Neural cell (in vitro differentiated cells): Measurements from ENCODE around the gene CXorf58.

ENCODE experiments used
- EP300 ChIP-seq: fragments of 450-650 bp; conservative IDR thresholded peaks from 2 replicates; pipeline ENCODE4 v1.6.1; 2014; ENCODE audit warnings: antibody characterized with exemption, mild to moderate bottlenecking, moderate library complexity; ENCODE audit not compliant: poor library complexity, severe bottlenecking
- EZH2 ChIP-seq: fragments of 200-600, 300-800 bp; shearing (Covaris generic), sonication (generic); IDR thresholded peaks from 2 replicates; pipeline ENCODE4 v1.6.1; 2014; ENCODE audit warnings: antibody characterized with exemption, low read length, borderline replicate concordance, mild to moderate bottlenecking; ENCODE audit not compliant: insufficient read depth, poor library complexity, severe bottlenecking
- TF ChIP-seq, protein P1 (sequence below): fragments of 450-650 bp; IDR thresholded peaks from 2 replicates; pipeline ENCODE4 v1.5.1; 2014; ENCODE audit warnings: antibody characterized with exemption, mild to moderate bottlenecking, moderate library complexity; ENCODE audit not compliant: poor library complexity, severe bottlenecking
- TF ChIP-seq, protein P2 (sequence below): IDR thresholded peaks from 2 replicates; pipeline ENCODE4 v1.6.1; 2012; ENCODE audit warnings: borderline replicate concordance

DNA sequence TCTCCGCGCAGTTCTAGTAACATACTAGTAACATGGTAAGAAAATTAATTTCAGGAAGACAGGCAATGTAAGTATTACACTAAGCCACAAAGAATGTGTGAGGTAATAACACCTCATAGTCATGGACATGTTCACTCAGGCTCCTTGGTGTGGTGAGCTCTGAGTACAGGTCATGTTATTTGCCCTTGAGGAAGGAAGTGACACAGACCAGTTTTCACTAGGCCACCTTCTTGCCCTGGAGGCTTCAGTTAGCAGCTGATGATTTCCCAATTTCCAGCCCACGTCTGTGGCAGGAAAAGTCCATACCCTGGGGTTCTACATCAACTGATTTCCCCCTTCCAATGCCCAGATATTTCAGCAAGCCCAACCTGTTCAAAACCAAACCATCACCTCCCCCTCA, 6.7 kb upstream of the CXorf58 start:
- TF ChIP-seq, protein P1, sequence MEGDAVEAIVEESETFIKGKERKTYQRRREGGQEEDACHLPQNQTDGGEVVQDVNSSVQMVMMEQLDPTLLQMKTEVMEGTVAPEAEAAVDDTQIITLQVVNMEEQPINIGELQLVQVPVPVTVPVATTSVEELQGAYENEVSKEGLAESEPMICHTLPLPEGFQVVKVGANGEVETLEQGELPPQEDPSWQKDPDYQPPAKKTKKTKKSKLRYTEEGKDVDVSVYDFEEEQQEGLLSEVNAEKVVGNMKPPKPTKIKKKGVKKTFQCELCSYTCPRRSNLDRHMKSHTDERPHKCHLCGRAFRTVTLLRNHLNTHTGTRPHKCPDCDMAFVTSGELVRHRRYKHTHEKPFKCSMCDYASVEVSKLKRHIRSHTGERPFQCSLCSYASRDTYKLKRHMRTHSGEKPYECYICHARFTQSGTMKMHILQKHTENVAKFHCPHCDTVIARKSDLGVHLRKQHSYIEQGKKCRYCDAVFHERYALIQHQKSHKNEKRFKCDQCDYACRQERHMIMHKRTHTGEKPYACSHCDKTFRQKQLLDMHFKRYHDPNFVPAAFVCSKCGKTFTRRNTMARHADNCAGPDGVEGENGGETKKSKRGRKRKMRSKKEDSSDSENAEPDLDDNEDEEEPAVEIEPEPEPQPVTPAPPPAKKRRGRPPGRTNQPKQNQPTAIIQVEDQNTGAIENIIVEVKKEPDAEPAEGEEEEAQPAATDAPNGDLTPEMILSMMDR: no peak
- TF ChIP-seq, protein P2, sequence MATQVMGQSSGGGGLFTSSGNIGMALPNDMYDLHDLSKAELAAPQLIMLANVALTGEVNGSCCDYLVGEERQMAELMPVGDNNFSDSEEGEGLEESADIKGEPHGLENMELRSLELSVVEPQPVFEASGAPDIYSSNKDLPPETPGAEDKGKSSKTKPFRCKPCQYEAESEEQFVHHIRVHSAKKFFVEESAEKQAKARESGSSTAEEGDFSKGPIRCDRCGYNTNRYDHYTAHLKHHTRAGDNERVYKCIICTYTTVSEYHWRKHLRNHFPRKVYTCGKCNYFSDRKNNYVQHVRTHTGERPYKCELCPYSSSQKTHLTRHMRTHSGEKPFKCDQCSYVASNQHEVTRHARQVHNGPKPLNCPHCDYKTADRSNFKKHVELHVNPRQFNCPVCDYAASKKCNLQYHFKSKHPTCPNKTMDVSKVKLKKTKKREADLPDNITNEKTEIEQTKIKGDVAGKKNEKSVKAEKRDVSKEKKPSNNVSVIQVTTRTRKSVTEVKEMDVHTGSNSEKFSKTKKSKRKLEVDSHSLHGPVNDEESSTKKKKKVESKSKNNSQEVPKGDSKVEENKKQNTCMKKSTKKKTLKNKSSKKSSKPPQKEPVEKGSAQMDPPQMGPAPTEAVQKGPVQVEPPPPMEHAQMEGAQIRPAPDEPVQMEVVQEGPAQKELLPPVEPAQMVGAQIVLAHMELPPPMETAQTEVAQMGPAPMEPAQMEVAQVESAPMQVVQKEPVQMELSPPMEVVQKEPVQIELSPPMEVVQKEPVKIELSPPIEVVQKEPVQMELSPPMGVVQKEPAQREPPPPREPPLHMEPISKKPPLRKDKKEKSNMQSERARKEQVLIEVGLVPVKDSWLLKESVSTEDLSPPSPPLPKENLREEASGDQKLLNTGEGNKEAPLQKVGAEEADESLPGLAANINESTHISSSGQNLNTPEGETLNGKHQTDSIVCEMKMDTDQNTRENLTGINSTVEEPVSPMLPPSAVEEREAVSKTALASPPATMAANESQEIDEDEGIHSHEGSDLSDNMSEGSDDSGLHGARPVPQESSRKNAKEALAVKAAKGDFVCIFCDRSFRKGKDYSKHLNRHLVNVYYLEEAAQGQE: no peak
- no peak for TF ChIP-seq EZH2
- TF ChIP-seq EP300: no peak
